HEK293 (cell line): Measurements from ENCODE around the gene SLC6A1.

Source experiments
- CTCF ChIA-PET: fragments of 350-600 bp; formaldehyde crosslinking; extraction: SDS; loops from one replicate; lab custom pipeline; 2021; ENCODE audit warnings: antibody characterized with exemption; lab: Yijun Ruan, JAX
- POLR2A ChIA-PET: fragments of 300-600 bp; formaldehyde crosslinking; extraction: SDS; loops from one replicate; lab custom pipeline; 2020; ENCODE audit warnings: antibody characterized with exemption, inconsistent platforms; lab: Yijun Ruan, JAX
- H3K27ac ChIP-seq: fragments of 200-500 bp; sonication (Bioruptor generic); 2 replicates; pipeline ENCODE4 v1.5.1; 2014; ENCODE audit warnings: low read depth, low read length, control low read depth, inconsistent platforms; ENCODE audit errors: extremely low read depth
- H3K36me3 ChIP-seq, 2 experiments: fragments of 200-500 bp in 1 of 2; sonication (Bioruptor generic) in 1 of 2; 1 replicate in 1 of 2; 2 replicates in 1 of 2; pipeline ENCODE4 v1.5.1; 2014 to 2017; ENCODE audit warnings: inconsistent platforms in 2 of 2, low read length in 2 of 2; ENCODE audit not compliant: control insufficient read depth in 2 of 2, insufficient read depth in 1 of 2
- H3K4me1 ChIP-seq: fragments of 200-500 bp; sonication (Bioruptor generic); 2 replicates; pipeline ENCODE4 v1.5.1; 2014; ENCODE audit warnings: mild to moderate bottlenecking, low read length, inconsistent platforms; ENCODE audit not compliant: control insufficient read depth, insufficient read depth
- H3K4me3 ChIP-seq: 2 replicates; pipeline ENCODE4 v1.5.1; 2011; ENCODE audit warnings: low read depth, mild to moderate bottlenecking, control low read depth, low read length, moderate library complexity
- H3K9me3 ChIP-seq: fragments of 200-500 bp; sonication (Bioruptor generic); 2 replicates; pipeline ENCODE4 v1.5.1; 2014; ENCODE audit warnings: low read depth, low read length, inconsistent platforms; ENCODE audit not compliant: control insufficient read depth, insufficient read depth
- HOXD13 ChIP-seq: sonication (generic); formaldehyde crosslinking; IDR thresholded peaks from 2 replicates; pipeline ENCODE4 v1.8.0; 2022; ENCODE audit warnings: missing genetic modification reagents, borderline replicate concordance
- KLF17 ChIP-seq: fragments of 450-650 bp; formaldehyde crosslinking; IDR thresholded peaks from 2 replicates; pipeline ENCODE4 v1.5.1; 2016; ENCODE audit warnings: missing biosample characterization, missing genetic modification characterization
- PRDM1 ChIP-seq: fragments of 450-650 bp; formaldehyde crosslinking; IDR thresholded peaks from 2 replicates; pipeline ENCODE4; 2016; ENCODE audit warnings: missing biosample characterization, missing genetic modification characterization
- SCRT1 ChIP-seq: fragments of 450-650 bp; formaldehyde crosslinking; IDR thresholded peaks from 2 replicates; pipeline ENCODE4 v1.5.1; 2016; ENCODE audit warnings: missing biosample characterization, missing genetic modification characterization, borderline replicate concordance
- SCRT2 ChIP-seq: fragments of 450-650 bp; formaldehyde crosslinking; IDR thresholded peaks from 2 replicates; pipeline ENCODE4 v1.5.1; 2016; ENCODE audit warnings: missing biosample characterization, missing genetic modification characterization
- SP7 ChIP-seq: fragments of 450-650 bp; formaldehyde crosslinking; IDR thresholded peaks from 2 replicates; pipeline ENCODE4 v1.5.1; 2016; ENCODE audit warnings: missing biosample characterization, missing genetic modification characterization
- TRIM28 ChIP-seq: IDR thresholded peaks from 2 replicates; pipeline ENCODE4 v1.6.1; 2011; ENCODE audit warnings: low read length, control low read depth, borderline replicate concordance
- TSHZ1 ChIP-seq: fragments of 450-650 bp; formaldehyde crosslinking; IDR thresholded peaks from 2 replicates; pipeline ENCODE4 v1.5.1; 2016; ENCODE audit warnings: missing biosample characterization, missing genetic modification characterization, borderline replicate concordance
- ZFHX2 ChIP-seq: fragments of 450-650 bp; formaldehyde crosslinking; conservative IDR thresholded peaks from 2 replicates; pipeline ENCODE4 v1.5.1; 2016; ENCODE audit warnings: missing biosample characterization, missing genetic modification characterization
- ZIC2 ChIP-seq: fragments of 450-650 bp; formaldehyde crosslinking; IDR thresholded peaks from 2 replicates; pipeline ENCODE4 v1.5.1; 2016; ENCODE audit warnings: missing biosample characterization, missing genetic modification characterization
- ZNF10 ChIP-seq: fragments of 450-650 bp; formaldehyde crosslinking; IDR thresholded peaks from 2 replicates; pipeline ENCODE4 v1.5.1; 2017; ENCODE audit warnings: missing biosample characterization, missing genetic modification characterization
- ZNF133 ChIP-seq: fragments of 450-650 bp; formaldehyde crosslinking; IDR thresholded peaks from 2 replicates; pipeline ENCODE4 v1.5.1; 2016; ENCODE audit warnings: missing biosample characterization, missing genetic modification characterization
- ZNF157 ChIP-seq: fragments of 450-650 bp; formaldehyde crosslinking; IDR thresholded peaks from 2 replicates; pipeline ENCODE4 v1.5.1; 2016; ENCODE audit warnings: missing biosample characterization, missing genetic modification characterization
- ZNF266 ChIP-seq: fragments of 450-650 bp; formaldehyde crosslinking; IDR thresholded peaks from 2 replicates; pipeline ENCODE4 v1.5.1; 2016; ENCODE audit warnings: missing biosample characterization, missing genetic modification characterization, low read depth
- ZNF433 ChIP-seq: fragments of 450-650 bp; formaldehyde crosslinking; IDR thresholded peaks from 2 replicates; pipeline ENCODE4 v1.5.1; 2016; ENCODE audit warnings: missing biosample characterization, missing genetic modification characterization, low read depth
- ZNF768 ChIP-seq: fragments of 450-650 bp; formaldehyde crosslinking; IDR thresholded peaks from 2 replicates; pipeline ENCODE4 v1.5.1; 2018; ENCODE audit warnings: missing biosample characterization, mild to moderate bottlenecking, missing genetic modification characterization
- TF ChIP-seq, protein P1 (sequence below): fragments of 450-650 bp; formaldehyde crosslinking; IDR thresholded peaks from 2 replicates; pipeline ENCODE4 v1.5.1; 2016; ENCODE audit warnings: missing biosample characterization, missing genetic modification characterization
- TF ChIP-seq, protein P2 (sequence below): fragments of 450-650 bp; formaldehyde crosslinking; IDR thresholded peaks from 2 replicates; pipeline ENCODE4 v1.5.1; 2016; ENCODE audit warnings: missing biosample characterization, missing genetic modification characterization
- TF ChIP-seq, protein P3 (sequence below): fragments of 450-650 bp; formaldehyde crosslinking; IDR thresholded peaks from 2 replicates; pipeline ENCODE4 v1.5.1; 2016; ENCODE audit warnings: missing biosample characterization, missing genetic modification characterization, low read depth

Gene SLC6A1

DNA sequence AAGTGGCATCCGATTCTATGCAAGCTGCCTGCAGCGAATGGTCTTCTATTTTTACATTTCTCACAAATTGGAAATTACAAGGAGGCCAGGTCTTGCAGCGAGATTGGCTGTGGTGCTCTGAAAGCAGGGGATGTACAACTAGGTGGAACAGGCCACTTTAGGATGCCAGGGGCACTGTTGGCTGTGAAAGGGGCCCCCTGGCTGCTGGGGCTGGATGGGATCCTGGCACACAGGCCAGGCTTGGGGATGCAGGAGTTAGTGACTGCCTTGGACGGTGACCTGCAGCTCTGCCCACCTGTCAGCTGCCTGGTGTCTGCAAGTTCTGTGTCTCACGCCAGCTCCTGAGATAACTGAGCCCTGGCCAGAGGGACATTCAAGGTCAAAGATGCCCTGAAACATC is 4.6 kb downstream of the SLC6A1 start (continued):
- TF ChIP-seq, protein P1, sequence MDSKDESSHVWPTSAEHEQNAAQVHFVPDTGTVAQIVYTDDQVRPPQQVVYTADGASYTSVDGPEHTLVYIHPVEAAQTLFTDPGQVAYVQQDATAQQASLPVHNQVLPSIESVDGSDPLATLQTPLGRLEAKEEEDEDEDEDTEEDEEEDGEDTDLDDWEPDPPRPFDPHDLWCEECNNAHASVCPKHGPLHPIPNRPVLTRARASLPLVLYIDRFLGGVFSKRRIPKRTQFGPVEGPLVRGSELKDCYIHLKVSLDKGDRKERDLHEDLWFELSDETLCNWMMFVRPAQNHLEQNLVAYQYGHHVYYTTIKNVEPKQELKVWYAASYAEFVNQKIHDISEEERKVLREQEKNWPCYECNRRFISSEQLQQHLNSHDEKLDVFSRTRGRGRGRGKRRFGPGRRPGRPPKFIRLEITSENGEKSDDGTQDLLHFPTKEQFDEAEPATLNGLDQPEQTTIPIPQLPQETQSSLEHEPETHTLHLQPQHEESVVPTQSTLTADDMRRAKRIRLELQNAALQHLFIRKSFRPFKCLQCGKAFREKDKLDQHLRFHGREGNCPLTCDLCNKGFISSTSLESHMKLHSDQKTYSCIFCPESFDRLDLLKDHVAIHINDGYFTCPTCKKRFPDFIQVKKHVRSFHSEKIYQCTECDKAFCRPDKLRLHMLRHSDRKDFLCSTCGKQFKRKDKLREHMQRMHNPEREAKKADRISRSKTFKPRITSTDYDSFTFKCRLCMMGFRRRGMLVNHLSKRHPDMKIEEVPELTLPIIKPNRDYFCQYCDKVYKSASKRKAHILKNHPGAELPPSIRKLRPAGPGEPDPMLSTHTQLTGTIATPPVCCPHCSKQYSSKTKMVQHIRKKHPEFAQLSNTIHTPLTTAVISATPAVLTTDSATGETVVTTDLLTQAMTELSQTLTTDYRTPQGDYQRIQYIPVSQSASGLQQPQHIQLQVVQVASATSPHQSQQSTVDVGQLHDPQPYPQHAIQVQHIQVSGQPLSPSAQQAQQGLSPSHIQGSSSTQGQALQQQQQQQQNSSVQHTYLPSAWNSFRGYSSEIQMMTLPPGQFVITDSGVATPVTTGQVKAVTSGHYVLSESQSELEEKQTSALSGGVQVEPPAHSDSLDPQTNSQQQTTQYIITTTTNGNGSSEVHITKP = no peak

DNA sequence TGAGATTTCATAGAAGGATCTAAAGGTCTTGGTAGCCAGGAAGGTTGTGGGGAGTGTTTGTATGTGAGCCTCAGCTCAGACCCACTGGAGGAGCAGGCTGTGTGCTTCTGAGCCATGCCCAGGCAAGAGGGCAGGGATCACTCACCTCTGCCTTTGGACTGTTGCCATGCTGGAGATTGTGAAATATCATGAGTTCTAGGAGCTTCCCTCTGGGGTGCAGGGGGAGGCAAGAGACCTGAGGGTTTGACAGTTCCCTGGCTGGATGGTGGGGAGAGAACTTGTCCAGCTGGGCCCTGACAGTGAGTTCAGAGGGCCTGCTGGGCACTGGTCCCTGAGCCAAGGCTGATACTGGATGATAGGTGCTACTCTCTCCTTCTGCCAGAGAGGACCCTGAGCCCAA is 6.0 kb downstream of the SLC6A1 start:
- ChIA-PET CTCF (interaction anchor here (0.6 to 1.7 kb wide), 2 partner anchors 16 to 52 kb away, joined by 3 to 6 read pairs; no protein-coding TSS in a partner anchor), POLR2A (no interaction called here)
- no peak overlapping the region for H3K4me3 ChIP-seq
- no peaks in the 10 kb centered on the region for H3K9me3 ChIP-seq
- H3K4me1 ChIP-seq = no peaks in the 10 kb centered on the region
- H3K36me3 ChIP-seq = no peaks in the 10 kb centered on the region
- H3K27ac ChIP-seq = no peak overlapping the region
- TF ChIP-seq ZIC2 (peak; percentile 45), SCRT2 (tag by site-specific recombination) (no peak)

GRCh38 chr3:10999221-11000107 is 6.9 kb downstream of the SLC6A1 start:
- no peak for TF ChIP-seq ZNF157 (tag by site-specific recombination)
- TF ChIP-seq ZNF10 (tag by site-specific recombination) = no peak
- no peak for TF ChIP-seq ZNF266 (tag by site-specific recombination)
- TF ChIP-seq, protein P2, sequence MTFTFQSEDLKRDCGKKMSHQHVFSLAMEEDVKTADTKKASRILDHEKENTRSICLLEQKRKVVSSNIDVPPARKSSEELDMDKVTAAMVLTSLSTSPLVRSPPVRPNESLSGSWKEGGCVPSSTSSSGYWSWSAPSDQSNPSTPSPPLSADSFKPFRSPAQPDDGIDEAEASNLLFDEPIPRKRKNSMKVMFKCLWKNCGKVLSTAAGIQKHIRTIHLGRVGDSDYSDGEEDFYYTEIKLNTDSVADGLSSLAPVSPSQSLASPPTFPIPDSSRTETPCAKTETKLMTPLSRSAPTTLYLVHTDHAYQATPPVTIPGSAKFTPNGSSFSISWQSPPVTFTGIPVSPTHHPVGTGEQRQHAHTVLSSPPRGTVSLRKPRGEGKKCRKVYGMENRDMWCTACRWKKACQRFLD (tag by site-specific recombination) = no peak
- TF ChIP-seq TSHZ1 = no peak
- no peak for TF ChIP-seq ZIC2
- no peak for TF ChIP-seq PRDM1 (tag by site-specific recombination)
- no peak; the same call in 1 of the 2 replicates for TF ChIP-seq ZFHX2 (tag by site-specific recombination)
- TF ChIP-seq, protein P3, sequence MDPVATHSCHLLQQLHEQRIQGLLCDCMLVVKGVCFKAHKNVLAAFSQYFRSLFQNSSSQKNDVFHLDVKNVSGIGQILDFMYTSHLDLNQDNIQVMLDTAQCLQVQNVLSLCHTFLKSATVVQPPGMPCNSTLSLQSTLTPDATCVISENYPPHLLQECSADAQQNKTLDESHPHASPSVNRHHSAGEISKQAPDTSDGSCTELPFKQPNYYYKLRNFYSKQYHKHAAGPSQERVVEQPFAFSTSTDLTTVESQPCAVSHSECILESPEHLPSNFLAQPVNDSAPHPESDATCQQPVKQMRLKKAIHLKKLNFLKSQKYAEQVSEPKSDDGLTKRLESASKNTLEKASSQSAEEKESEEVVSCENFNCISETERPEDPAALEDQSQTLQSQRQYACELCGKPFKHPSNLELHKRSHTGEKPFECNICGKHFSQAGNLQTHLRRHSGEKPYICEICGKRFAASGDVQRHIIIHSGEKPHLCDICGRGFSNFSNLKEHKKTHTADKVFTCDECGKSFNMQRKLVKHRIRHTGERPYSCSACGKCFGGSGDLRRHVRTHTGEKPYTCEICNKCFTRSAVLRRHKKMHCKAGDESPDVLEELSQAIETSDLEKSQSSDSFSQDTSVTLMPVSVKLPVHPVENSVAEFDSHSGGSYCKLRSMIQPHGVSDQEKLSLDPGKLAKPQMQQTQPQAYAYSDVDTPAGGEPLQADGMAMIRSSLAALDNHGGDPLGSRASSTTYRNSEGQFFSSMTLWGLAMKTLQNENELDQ = no peak
- no peak for TF ChIP-seq SP7 (tag by site-specific recombination)
- no peak for TF ChIP-seq ZNF768 (tag by site-specific recombination)
- no peak for TF ChIP-seq SCRT1 (tag by site-specific recombination)
- TF ChIP-seq ZNF433 (tag by site-specific recombination) = no peak
- no peak for TF ChIP-seq ZNF133 (tag by site-specific recombination)
- no peak for TF ChIP-seq KLF17 (tag by site-specific recombination)
- TF ChIP-seq HOXD13 (CRISPR knock-in tag) = no peak
- TF ChIP-seq TRIM28 = no peak
- CTCF ChIA-PET = interaction anchor here (1.7 kb wide), 1 partner anchor 17 kb away, joined by 6 read pairs; no protein-coding TSS in a partner anchor
- H3K4me1 ChIP-seq = no peaks in the 10 kb centered on the region
- H3K9me3 ChIP-seq = no peaks in the 10 kb centered on the region
- no peaks in the 10 kb centered on the region for H3K36me3 ChIP-seq
- no peak overlapping the region for H3K27ac ChIP-seq
- H3K4me3 ChIP-seq = no peak overlapping the region
- POLR2A ChIA-PET = no interaction called here
